HG03575 (cell line): ENCODE data around the gene ANP32E.
"Not testable (repeated sequence)": the region's sequence is repeated elsewhere in the genome, so short reads cannot be mapped to it uniquely, and the experiment has no call there.

ENCODE experiments used
- ATAC-seq: cut with Tn5 transposase; IDR thresholded peaks from one replicate; pipeline ENCODE4 v1.9.1; 2021; ENCODE audit not compliant: unreplicated experiment, insufficient number of reproducible peaks, low FRiP score; ENCODE audit errors: extremely low read depth

Gene ANP32E

DNA sequence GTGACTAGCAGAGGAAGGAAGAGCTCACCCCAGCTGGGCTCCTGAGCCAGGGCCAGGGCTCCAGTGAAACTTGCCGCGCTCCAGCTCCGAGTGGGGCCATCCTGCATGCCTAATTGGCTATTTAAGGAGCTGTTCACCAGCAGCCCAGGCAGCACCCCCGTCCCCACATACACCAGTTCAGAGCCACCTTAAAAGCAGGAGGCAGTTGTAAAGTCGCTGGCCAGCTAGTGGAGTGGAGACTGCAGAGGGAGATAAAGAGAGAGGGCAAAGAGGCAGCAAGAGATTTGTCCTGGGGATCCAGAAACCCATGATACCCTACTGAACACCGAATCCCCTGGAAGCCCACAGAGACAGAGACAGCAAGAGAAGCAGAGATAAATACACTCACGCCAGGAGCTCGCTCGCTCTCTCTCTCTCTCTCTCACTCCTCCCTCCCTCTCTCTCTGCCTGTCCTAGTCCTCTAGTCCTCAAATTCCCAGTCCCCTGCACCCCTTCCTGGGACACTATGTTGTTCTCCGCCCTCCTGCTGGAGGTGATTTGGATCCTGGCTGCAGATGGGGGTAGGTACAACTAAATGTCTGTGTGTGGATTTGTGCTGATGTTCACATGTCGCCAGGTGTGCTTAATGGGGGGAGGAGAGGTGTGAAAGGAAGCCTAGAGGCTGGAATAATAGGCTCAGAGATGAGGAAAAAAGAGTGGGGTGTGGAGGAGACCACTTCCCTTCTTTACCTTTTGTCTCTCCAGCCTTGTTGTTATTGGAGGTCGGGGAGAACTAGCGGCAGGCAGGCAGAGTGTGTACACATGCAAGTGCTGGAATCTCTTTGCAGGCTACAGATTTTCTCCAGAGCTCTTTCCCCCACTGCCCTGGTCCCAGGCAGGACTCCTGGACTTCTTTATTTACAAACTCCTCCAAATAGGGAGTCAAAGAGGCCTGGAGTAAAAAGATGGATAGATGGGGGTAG, 22.0 kb upstream of the ANP32E start, which contains the start of gene CA14:
Gene CA14, plus strand, starts transcription at position 151 of the 962 bp plus-strand sequence. Its CDS starts 355 bp downstream, at position 506.
- ATAC-seq: no peak

DNA sequence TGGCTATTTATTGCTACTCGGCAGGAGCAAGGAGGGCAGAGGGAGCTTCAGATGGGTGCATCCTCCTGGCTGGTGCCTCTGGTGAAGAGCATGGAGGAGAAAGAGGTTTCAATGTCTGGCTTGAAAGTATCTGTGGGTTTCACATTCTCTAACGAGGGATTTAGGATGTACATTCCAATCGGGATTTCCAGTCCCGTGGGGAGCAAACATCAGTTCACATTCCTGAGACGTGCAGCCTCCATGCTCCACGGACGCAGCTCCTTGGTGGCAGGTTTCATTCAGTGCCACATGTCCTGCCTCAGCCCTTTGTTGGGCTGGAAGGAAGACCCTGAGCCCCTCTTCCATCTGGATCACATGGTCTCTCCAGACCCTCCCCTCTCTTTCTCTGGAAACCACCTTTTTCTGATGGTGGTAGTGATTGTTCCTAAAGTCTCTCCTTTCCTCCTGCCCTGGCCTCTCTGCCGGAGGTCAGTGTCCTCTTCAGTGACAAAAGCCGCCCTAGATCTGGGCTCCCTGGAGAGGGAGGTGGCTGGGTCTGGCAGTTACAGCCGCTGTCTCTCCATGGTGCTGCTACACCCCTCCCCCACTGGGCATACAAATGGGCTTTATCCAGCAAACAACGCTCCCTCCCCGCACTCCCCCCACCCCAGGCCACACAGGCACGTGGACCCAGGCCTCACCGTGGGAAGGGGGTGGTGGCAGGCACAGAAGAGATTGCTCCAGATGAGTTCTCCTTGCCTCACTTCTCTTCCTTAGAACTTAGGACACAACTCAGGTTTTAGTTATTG, 20.8 kb upstream of the ANP32E start:
- ATAC-seq: no peak

DNA sequence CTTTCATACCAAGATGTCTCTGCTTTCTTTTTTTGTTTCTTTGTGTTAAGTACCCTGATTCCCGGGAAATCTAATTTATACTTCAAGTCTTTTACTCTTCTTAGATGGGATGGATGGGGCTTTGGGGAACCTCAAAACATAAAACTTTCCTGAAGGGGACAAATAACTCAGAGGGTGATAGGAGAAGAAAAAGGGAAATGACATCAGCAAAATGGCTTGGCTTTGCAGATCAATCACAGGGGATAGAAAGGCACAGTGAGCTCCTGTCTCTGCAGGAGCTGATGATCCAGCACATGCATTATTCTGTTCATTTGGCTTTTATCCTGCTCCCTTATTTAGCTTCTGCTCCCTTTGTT, 20.3 kb upstream of the ANP32E start:
- no peak for ATAC-seq

DNA sequence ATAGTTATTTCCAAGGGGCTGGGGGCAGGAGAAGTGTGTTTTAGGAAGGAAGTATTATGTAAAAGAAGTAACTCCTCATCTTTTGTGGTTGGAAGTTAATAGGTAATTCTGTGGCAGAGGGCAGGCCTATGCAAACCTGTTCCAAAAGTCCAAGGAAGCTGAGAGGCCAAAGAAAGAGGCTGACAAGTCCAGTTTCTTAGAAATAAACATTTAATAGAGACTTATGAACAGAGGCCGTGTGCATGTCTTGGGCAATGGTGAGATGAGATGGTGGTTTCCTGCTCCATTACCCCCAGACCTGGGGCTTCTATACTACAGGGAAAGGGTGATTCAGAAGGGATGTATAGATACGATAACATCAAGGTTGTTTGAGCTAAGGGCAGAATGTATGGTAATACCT, 14.0 kb upstream of the ANP32E start:
- ATAC-seq: no peak

DNA sequence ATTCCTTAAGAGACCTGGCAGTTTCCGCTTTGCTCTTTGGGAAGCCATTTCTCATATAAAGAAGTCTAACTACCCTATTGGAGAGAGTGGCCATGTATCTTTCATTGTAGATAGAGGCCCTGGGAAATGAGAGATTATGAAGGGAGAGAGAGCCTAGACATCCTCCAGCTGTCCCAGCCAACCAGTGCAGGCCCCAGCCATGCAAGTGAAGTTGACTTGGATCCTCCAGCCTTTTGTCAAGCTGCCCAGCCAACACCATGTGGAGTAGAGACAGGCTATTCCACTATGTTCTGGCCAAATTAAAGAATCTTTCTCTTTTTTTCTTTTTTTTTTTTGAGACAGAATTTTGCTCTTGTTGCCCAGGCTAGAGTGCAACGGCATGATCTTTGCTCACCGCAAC, 7.1 kb upstream of the ANP32E start:
- ATAC-seq: no peak

DNA sequence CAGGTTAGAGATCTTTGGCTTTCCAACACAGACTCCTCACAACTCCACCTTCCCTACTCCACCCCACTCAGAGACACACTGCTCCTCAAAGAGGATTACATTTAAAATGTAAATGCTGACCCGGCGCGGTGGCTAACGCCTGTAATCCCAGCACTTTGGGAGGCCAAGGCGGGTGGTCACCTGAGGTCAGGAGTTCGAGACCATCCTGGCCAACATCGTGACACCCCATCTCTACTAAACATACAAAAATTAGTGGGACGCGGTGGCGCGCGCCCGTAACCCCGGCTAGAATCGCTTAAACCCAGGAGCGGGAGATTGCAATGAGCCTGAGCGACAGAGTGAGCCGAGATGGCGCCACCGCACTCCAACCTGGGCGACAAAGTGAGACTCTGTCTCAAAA, 1.8 kb upstream of the ANP32E start:
- no peak for ATAC-seq

DNA sequence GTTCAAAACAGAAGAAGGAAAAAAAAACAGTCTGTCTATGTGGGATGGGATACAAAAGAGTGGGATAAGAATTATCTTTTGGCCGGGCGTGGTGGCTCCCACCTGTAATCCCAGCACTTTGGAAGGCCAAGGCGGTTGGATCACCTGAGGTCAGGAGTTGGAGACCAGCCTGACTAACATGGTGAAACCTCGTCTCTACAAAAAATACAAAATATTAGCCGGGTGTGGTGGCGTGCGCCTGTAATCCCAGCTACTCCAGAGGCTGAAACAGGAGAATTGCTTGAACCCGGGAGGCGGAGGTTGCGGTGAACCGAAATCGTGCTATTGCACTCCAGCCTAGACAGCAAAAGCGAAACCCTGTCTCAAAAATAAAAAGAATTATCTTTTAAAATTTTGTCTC, 1.3 kb upstream of the ANP32E start:
- ATAC-seq: not testable (repeated sequence)

DNA sequence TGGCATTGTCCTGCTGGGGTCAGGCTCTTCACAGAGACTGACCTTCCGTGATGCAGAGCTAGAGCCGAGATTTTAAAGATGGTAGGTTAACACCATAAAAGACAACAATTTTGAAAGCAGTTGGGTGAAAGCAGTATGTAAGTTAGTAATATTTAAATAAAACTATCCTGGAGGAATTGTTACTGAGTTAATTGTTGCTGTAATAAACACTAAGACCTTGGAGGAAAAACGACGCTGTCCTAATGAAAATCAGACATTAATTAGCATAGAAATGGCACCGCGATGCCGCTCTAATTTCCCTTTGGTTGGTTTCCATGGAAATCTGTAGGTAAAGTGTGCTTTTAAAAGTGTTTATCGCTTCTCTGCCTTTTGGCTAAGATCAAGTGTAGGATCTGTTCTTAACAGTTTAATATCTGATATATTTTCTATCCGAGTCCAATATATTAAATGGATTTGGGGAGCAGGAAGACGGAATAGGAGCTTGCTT, 745 bp upstream of the ANP32E start:
- ATAC-seq: no peak

DNA sequence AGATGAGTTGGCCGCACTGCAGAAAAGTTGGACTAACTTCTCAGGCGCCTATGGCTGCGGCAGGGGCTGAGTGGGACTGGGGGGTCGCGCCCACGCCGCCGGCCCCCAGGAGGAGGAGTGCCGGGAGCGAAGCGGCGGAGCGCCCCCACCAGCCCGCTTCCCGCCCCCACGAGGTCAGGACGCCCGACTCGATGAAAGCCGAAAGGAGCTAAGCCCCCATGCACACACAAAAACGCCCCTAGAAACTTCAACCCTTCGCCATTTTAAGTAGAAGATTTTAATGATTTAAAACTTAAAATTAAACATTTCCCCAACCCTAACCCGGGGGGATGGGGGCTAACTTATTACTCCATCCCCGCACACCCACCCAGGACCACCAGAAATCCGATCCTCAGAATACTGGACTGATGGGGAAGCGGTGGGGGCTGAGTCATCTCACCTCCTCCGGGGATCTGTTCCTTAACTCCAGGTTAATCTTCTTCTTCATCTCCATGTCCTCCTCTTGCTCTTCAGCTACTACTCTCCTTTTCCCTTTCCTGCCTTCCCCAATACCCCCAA, 539 bp downstream of the ANP32E start:
- no peak for ATAC-seq

DNA sequence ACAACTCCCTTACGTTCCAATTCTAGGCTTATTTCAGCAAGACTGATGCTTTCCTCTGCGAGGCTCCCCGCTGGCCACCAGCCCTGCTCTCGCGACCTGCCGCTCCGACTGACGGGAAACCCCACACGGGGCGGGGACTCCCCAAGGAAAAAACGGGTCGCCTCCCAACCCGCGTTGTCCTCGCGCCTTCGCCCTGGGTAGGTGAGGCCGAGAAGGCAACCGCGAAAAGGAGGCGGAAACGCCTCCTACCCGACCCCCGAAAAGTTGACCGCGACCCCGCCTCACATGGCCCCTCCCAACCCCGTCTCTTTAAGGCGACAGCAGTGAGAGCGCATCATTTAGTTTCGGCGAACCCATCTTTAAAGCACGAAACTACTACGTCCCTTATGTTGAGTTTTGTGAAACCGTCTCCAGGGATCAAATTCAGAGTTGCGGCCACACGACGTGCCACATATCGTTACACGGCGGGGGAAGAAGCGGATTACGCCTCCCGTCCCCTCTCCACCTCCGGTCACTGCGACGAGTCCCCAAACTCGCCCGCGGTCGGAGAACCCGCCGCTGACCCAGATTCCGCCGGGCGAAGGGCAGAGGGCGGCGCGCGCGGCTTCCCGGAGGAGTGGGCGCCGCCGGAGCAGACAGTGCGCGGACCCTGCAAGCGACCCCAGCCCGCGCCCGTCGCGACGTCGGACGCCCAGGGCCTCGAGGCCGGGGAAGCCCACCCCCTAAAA, 1.2 kb downstream of the ANP32E start:
- no peak for ATAC-seq

DNA sequence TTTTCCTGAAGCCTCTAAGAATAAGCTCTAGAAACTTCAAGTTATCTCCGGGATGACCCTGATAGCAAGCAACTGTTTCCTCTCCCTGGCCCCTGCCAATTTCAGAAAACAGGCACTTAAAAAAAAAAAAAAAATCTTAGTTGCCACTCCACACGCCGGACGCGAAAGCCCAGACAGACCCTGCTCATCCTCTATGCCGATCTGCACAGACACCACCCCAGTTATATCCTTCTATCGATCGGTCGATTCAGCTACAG, 1.7 kb downstream of the ANP32E start:
- no peak for ATAC-seq

DNA sequence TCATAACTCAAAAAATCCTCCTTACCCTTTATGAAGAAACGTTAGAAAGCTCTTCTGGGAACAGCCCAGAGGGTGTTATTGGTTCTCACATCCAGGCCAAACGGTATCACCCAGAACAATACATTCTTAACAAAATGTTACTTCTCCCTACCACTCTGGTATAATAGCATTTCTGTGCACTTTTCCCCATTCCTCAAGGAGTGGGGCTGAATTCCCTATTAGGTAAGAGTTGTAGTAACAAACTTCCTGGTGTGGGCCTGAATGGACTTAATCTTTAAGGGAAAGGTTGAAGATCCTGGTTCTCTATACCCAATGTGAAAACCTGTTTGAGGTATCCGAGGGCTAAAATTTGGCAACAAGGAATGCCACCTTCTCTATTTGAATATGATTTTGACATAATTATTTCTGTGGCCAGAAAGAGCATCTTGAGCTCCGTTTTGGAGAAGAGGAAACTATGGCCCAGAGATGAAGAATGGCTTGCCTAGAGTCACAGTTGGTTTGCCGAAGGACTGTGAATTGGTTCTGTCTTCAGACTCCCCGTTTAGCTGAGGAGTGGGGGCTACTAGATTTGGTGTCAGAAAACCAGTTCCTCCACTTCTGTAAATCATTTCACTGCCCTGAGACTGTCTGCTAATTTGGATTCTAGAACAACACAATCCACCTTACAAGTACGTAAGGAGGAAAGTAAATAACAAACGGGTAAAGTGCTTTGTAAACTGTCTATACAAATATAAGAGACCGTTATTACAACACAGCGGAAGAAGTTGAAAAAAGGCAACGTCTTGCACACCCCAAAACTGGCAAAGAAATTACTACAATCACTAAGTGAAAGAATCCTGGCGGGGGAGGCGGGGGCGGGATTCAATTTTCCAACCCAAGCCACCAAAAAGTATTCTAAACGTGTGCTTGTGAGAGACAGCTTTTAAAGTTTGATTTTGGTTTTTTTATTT, 2.3 kb downstream of the ANP32E start:
- ATAC-seq: no peak

DNA sequence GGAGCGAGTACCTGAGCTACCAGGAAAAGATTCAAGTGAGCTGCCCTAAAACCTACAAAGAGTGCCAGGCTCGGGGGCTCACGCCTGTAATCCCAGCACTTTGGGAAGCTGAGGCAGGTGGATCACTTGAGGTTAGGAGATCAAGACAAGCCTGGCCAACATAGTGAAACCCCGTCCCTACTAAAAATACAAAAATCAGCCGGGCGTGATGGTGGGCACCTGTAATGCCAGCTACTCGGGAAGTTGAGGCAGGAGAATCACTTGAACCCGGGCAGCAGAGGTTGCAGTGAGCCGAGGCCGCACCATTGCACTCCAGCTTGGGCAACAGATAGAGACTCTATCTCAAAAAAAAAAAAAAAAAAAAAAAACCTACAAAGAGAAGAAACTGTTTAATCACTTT, 3.0 kb downstream of the ANP32E start:
- not testable (repeated sequence) for ATAC-seq

DNA sequence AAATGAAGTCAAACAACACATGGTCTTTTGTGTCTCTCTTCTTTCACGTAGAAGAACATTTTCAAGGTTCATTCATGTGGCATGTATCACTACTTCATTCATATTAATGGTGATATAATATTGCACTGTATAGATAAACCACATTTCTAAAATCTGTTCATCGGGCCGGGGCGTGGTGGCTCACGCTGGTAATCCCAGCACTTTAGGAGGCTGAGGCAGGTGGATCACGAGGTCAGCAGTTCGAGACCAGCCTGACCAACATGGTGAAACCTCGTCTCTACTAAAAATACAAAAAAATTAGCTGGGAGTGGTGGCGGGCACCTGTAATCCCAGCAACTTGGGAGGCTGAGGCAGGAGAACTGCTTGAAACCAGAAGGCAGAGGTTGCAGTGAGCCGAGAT, 7.7 kb downstream of the ANP32E start:
- not testable (repeated sequence) for ATAC-seq

DNA sequence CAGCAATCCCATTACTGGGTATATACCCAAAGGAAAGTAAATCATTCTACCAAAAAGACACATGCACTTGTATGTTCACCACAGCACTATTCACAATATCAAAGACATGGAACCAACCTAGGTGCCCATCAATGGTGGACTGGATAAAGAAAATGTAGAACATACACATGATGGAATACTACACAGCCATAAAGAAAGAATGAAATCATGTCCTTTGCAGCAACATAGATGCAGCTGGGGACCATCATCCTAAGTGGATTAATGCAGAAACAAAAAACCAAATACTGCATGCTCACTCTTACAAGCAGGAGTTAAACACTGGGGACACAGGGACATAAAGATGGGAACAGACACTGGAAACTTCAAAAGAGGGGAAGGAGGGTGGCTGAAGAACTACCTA, 8.7 kb downstream of the ANP32E start:
- ATAC-seq: no peak

DNA sequence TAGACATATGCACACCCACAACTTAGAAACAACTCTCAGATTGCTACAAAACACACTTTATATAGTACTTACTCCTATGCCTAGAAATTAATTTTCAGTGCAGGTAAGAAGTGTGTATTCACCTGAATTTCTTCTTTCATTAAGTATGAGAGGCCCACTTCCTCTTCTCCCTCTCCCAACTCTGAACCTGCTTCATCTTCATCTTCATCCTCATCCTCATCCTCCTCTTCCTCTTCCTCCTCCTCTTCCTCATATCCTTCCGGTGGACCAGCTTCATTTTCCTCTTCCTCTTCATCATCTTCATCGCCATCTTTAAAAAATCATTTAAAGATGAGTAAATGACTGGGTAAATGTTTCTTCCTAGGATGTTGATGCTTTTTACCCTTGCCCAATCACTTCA, 9.4 kb downstream of the ANP32E start:
- ATAC-seq: no peak

DNA sequence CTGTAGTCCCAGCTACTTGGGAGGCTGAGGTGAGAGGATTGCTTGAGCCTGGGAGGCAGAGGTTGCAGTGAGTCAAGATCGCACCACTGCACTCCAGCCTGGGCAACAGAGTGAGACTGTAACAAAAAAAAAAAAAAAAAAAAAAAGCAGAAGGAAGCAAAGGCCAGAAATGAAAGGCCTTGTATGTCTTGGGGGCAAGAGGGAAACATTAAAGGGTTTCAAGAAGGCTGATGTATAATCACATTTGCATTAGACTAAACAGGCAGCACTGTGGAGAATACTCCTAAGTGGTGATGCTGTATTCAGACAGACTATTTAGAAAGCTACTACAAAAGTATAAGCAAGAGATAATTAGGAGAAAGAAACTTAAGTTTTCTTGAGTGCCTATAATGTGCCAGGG, 10.4 kb downstream of the ANP32E start:
- no peak for ATAC-seq

DNA sequence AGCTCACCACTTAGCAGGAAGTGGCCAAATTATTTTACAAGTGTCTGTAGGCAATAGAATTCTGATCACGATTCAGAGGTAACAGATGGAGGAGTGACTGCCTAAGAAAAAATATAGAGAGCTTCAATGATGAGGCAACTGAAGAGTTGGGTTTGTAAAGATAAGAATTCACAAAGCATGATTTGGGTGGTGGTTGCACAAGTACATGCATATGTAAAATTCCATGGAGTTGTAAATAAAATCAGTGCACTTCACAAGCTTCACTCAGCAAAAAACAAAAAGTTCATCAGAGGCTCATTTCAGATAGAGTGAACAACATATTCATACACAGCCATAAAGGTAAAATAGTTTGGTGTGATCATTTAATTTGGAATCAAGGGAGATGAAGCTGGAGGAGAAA, 10.9 kb downstream of the ANP32E start:
- ATAC-seq: no peak
